ENCODE measurements around the gene PLPP2.

The PLPP2 gene

GRCh38 chr19:280541-281009 lies 10.6 kb downstream of the PLPP2 start:
- H3K4me3 ChIP-seq (replicated peaks; ENCODE audit: low read depth, low read length): no peak overlapping the region
- no peak for DNase-seq (ENCODE audit: extremely low read depth, low read depth)
- no peak for TF ChIP-seq CTCF (IDR thresholded peaks at IDR 0.05; ENCODE audit: low read depth, low read length, missing control alignments)

GRCh38 chr19:279656-280055 lies 11.5 kb downstream of the PLPP2 start:
- no peak for TF ChIP-seq CTCF (IDR thresholded peaks at IDR 0.05; ENCODE audit: low read depth, low read length, missing control alignments)
- no peak for DNase-seq (ENCODE audit: extremely low read depth, low read depth)
- no peak overlapping the region for H3K4me3 ChIP-seq (replicated peaks; ENCODE audit: low read depth, low read length)

DNA sequence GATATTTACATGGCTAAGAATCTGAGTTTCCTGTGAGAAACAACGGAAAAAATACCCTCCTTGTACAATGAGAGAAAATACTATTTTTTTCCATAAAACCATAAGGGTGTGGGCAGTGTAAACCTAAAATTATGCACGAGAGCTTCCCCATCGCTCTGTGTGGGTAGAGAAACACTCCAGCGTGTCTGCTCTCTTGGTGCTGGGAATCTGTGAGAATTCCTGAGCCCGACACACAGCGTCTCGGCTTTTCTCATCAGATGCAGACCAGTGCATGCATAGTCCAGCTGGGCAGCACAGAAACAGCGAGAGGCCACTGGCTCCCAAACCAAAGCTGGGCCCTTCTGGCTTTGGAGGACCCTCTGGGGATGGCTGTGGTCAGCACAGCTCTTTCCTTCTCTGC lies 12.0 kb downstream of the PLPP2 start:
- no peak overlapping the region for H3K4me3 ChIP-seq (replicated peaks; ENCODE audit: low read depth, low read length)
- DNase-seq (ENCODE audit: extremely low read depth, low read depth): no peak
- no peak for TF ChIP-seq CTCF (IDR thresholded peaks at IDR 0.05; ENCODE audit: low read depth, low read length, missing control alignments)

DNA sequence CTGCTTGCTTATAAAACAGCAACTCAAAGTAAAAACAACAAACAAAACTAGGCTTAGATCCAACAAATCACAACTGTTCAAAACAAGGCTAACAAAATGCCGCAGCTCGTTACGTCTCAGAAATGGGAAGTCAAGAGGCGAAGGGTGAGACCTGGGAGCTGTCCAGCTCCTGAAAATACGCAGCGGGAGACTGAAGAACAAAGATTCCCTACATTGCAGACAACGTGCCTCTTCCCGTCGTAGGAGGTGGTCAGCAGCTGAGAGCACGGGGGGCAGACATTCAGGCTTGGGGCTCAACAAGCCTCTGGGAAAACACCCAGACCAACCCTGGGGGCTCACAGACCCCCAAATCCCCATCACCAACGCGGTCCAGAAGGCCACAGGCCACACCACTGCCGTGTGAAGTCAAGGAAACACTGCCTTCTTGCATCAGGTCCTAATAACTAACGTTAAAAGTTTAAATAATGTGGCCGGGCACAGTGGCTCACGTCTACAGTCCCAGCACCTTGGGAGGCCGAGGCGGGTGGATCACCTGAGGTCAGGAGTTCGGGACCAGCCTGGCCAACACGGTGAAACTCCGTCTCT lies 13.5 kb downstream of the PLPP2 start:
- no peak for TF ChIP-seq CTCF (IDR thresholded peaks at IDR 0.05; ENCODE audit: low read depth, low read length, missing control alignments)
- no peak for DNase-seq (ENCODE audit: extremely low read depth, low read depth)
- H3K4me3 ChIP-seq (replicated peaks; ENCODE audit: low read depth, low read length): no peak overlapping the region

DNA sequence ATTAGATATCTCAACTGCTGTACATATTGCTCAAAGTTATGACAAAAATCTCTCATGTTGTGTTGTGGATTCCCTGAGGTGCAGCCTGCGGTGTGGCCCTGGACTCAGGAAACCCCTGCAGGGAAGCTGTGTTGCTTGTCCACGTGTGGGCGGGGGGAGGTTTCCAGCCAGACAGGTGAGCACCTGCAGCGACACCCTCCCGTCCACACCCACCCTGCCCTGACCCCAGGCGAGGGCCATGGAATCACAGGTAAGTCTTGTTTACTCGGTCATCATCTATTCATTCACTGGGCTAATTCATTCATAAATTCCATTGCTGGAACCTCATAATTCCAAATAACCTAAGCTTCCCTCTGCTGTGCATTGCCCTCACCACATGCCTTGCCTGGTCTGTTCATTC lies 14.1 kb downstream of the PLPP2 start:
- TF ChIP-seq CTCF (IDR thresholded peaks at IDR 0.05; ENCODE audit: low read depth, low read length, missing control alignments): no peak
- no peak for DNase-seq (ENCODE audit: extremely low read depth, low read depth)
- H3K4me3 ChIP-seq (replicated peaks; ENCODE audit: low read depth, low read length): no peak overlapping the region

GRCh38 chr19:275958-276646 lies 15.1 kb downstream of the PLPP2 start:
- no peak for TF ChIP-seq CTCF (IDR thresholded peaks at IDR 0.05; ENCODE audit: low read depth, low read length, missing control alignments)
- H3K4me3 ChIP-seq (replicated peaks; ENCODE audit: low read depth, low read length): no peak overlapping the region
- DNase-seq (ENCODE audit: extremely low read depth, low read depth): no peak
